Eye (tissue), 1 donor: Measurements from ENCODE around the gene IFT80.
"Not testable (repeated sequence)": the region's sequence is repeated elsewhere in the genome, so short reads cannot be mapped to it uniquely, and the experiment has no call there.

ENCODE experiments used
- DNase-seq: peaks from one replicate; pipeline ENCODE4 v3.0.0-alpha.2; 2015

IFT80 gene

GRCh38 chr3:160355826-160356225, 43.2 kb downstream of the IFT80 start:
- DNase-seq, result peak; percentile 16

GRCh38 chr3:160346511-160346910, 52.5 kb downstream of the IFT80 start:
- DNase-seq, result no peak

- peak; percentile 11 for DNase-seq
These were observed 55.9 kb downstream of the IFT80 start for GRCh38 chr3:160343132-160343531.

GRCh38 chr3:160340351-160340750, 58.7 kb downstream of the IFT80 start:
- no peak for DNase-seq

- no peak for DNase-seq
These were observed 67.7 kb downstream of the IFT80 start for GRCh38 chr3:160331127-160331937.

- DNase-seq, result no peak
These were observed 68.3 kb downstream of the IFT80 start for GRCh38 chr3:160330690-160331089.

GRCh38 chr3:160330109-160330508, 68.9 kb downstream of the IFT80 start:
- no peak for DNase-seq

- DNase-seq, result not testable (repeated sequence)
These were observed 72.7 kb downstream of the IFT80 start for GRCh38 chr3:160326286-160326685.

GRCh38 chr3:160321821-160322220, 77.2 kb downstream of the IFT80 start:
- DNase-seq, result not testable (repeated sequence)

GRCh38 chr3:160319322-160319721, 79.7 kb downstream of the IFT80 start:
- DNase-seq, result no peak

- DNase-seq, result no peak
These were observed 84.0 kb downstream of the IFT80 start for GRCh38 chr3:160314995-160315394.

- peak; percentile 41 for DNase-seq
These were observed 86.9 kb downstream of the IFT80 start for GRCh38 chr3:160312014-160312624.

GRCh38 chr3:160302806-160303205, 96.2 kb downstream of the IFT80 start:
- no peak for DNase-seq

- DNase-seq, result no peak
These were observed 102.4 kb downstream of the IFT80 start for GRCh38 chr3:160296591-160296990.

- no peak for DNase-seq
These were observed 107.1 kb downstream of the IFT80 start for GRCh38 chr3:160291909-160292299.

- DNase-seq, result no peak
These were observed 107.6 kb downstream of the IFT80 start for GRCh38 chr3:160291290-160291908.

GRCh38 chr3:160287666-160288065, 111.4 kb downstream of the IFT80 start:
- no peak for DNase-seq

GRCh38 chr3:160286231-160286630, 112.8 kb downstream of the IFT80 start:
- no peak for DNase-seq

GRCh38 chr3:160280836-160281235, 118.2 kb downstream of the IFT80 start:
- DNase-seq, result no peak

- no peak for DNase-seq
These were observed 119.4 kb downstream of the IFT80 start for GRCh38 chr3:160279657-160280056.

GRCh38 chr3:160278210-160278609, 120.8 kb downstream of the IFT80 start:
- DNase-seq, result no peak

- no peak for DNase-seq
These were observed 133.9 kb downstream of the IFT80 start for GRCh38 chr3:160265088-160265487.

- no peak for DNase-seq
These were observed 138.3 kb downstream of the IFT80 start for GRCh38 chr3:160260587-160261270.
